GM12864 (cell line): ENCODE results near the gene HTRA3.

Experiments
- DNase-seq: peaks from one replicate; pipeline ENCODE4 v3.0.0-alpha.2; 2011; ENCODE audit warnings: low read depth
- H3K4me3 ChIP-seq: 2 replicates; pipeline ENCODE4 v1.5.1; 2011; ENCODE audit warnings: mild to moderate bottlenecking, low read depth, low read length, control low read depth
- CTCF ChIP-seq: IDR thresholded peaks from 2 replicates; pipeline ENCODE4 v1.5.1; 2011; ENCODE audit warnings: low read depth, mild to moderate bottlenecking, moderate library complexity, low read length, control low read depth, inconsistent platforms; ENCODE audit errors: missing control alignments

The HTRA3 gene

GRCh38 chr4:8274066-8274652 is 4.6 kb downstream of the HTRA3 start:
- no peak for DNase-seq
- no peak overlapping the region for H3K4me3 ChIP-seq
- no peak for TF ChIP-seq CTCF

GRCh38 chr4:8274765-8275547 is 5.4 kb downstream of the HTRA3 start:
- H3K4me3 ChIP-seq = no peak overlapping the region
- no peak for DNase-seq
- TF ChIP-seq CTCF = no peak

- DNase-seq = no peak
- H3K4me3 ChIP-seq = no peak overlapping the region
- no peak for TF ChIP-seq CTCF
These were observed 6.0 kb downstream of the HTRA3 start for GRCh38 chr4:8275548-8275910.

- TF ChIP-seq CTCF = no peak
- H3K4me3 ChIP-seq = no peak overlapping the region
- no peak for DNase-seq
These were observed 7.0 kb downstream of the HTRA3 start for GRCh38 chr4:8276358-8277240.

GRCh38 chr4:8277356-8278008 is 7.9 kb downstream of the HTRA3 start:
- TF ChIP-seq CTCF = no peak
- no peak for DNase-seq
- H3K4me3 ChIP-seq = no peak overlapping the region

- DNase-seq = no peak
- H3K4me3 ChIP-seq = no peak overlapping the region
- no peak for TF ChIP-seq CTCF
These were observed 8.4 kb downstream of the HTRA3 start for GRCh38 chr4:8278009-8278395.
